Measurements from ENCODE around the gene SMYD5.
"Not testable (repeated sequence)": the region's sequence is repeated elsewhere in the genome, so short reads cannot be mapped to it uniquely, and the experiment has no call there.

SMYD5 gene

DNA sequence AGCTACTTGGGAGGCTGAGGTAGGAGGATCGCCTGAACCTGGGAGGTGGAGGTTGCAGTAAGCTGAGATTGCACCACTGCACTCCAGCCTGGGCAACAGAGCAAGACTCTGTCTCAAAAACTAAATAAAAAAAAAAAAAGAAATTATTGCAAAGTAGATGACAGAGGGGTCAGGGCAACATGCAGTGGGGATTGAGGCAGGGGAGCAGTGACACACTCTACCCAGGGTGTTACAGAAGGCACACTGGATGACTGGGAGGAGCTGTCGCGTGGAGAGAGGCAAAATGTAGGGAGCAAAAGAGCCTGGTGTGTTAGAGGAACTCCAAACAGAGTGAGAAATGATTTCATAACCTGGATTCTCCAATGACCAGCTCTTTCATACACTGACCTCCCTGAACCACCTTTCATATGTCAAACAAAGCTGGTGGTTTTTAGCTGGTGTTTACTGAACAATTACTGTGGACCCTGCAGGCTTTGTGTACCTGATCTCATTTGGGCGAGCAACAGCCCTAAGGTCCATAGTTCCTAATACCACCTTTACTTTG, 48.1 kb downstream of the SMYD5 start:
- H3K36me3 ChIP-seq (ENCODE audit: control insufficient read depth, insufficient read depth, low read length), result peaks cover 32% of the 10 kb centered on the region
- TF ChIP-seq, protein P1, sequence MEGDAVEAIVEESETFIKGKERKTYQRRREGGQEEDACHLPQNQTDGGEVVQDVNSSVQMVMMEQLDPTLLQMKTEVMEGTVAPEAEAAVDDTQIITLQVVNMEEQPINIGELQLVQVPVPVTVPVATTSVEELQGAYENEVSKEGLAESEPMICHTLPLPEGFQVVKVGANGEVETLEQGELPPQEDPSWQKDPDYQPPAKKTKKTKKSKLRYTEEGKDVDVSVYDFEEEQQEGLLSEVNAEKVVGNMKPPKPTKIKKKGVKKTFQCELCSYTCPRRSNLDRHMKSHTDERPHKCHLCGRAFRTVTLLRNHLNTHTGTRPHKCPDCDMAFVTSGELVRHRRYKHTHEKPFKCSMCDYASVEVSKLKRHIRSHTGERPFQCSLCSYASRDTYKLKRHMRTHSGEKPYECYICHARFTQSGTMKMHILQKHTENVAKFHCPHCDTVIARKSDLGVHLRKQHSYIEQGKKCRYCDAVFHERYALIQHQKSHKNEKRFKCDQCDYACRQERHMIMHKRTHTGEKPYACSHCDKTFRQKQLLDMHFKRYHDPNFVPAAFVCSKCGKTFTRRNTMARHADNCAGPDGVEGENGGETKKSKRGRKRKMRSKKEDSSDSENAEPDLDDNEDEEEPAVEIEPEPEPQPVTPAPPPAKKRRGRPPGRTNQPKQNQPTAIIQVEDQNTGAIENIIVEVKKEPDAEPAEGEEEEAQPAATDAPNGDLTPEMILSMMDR (IDR thresholded peaks at IDR 0.05; ENCODE audit: insufficient read depth, low read length, poor library complexity, severe bottlenecking), result no peak
- no peaks in the 10 kb centered on the region for H3K27me3 ChIP-seq (replicated peaks; ENCODE audit: control insufficient read depth, insufficient read depth, low read length)
- no peak overlapping the region for H3K4me3 ChIP-seq (replicated peaks; ENCODE audit: low read depth, low read length)
- no peak for DNase-seq (ENCODE audit: extremely low read depth, insufficient read length)

DNA sequence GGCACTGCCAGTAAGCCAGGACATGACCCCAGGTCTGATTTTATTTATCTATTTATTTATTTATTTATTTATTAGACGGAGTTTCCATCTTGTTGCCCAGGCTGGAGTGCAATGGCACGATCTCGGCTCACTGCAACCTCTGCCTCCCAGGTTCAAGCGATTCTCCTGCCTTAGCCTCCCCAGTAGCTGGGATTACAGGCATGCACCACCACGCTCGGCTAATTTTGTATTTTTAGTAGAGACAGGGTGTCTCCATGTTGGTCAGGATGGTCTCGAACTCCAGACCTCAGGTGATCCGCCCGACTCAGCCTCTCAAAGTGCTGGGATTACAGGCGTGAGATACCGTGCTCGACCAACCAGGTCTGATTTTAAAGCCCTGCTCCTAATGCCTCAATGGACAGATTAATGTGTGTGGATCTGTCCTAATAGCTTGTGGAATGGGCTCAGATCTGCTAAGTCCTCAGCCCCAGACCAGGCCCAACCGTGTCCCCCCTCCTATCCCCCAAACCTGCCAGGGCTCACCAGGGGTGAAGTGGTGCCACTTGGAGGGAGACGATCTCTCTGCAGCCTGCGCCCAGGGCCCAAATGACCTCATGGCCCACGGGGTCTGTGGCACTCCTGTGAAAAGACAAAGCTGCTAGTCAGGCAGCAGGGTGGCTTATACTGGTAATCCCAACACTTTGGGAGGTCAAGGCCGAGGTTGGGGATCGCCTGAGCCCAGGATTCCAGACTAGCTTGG, 48.8 kb downstream of the SMYD5 start:
- peaks cover 32% of the 10 kb centered on the region for H3K36me3 ChIP-seq (ENCODE audit: control insufficient read depth, insufficient read depth, low read length)
- not testable (repeated sequence) for DNase-seq (ENCODE audit: extremely low read depth, insufficient read length); H3K4me3 ChIP-seq (replicated peaks; ENCODE audit: low read depth, low read length); H3K27me3 ChIP-seq (replicated peaks; ENCODE audit: control insufficient read depth, insufficient read depth, low read length)

DNA sequence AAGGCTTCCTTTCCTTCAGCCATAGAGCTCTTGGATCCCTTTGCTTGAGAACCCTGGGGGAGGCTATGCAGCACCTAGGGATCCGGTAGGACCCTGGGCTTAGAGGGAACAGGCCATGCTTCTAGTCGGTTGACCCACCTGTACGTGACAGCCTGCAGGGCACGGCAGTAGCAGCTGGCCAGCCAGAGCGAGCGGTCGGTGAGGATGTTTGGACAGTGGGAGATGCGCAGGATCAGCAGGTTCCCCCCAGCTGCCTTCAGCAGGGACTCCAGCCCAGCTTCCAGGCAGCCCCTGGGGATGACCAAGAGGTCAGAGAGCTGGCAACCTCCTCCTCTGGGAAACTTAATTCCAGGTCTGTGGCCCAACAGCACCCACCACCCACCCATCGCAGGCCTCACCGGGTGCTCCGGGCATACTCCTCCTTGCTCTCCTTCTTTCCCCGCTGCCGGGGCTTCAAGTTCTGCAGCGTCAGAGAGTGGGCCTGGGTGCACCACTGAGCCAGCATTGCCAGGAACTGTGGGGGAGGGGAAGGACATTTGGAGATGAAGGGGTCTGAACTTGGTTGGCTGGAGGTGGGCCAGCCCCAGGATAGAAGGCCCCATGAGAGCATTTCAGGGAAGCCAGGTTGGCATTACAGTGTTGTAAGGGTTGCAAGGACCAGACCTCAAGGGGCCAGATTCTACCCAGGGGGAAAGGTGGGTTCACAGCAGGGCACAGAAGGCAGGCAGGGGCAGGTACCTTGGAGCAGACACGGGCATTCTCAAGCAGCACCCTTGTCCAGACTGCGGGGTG, 49.7 kb downstream of the SMYD5 start:
- Histone ChIP-seq H3K27me3 (replicated peaks; ENCODE audit: control insufficient read depth, insufficient read depth, low read length) (no peaks in the 10 kb centered on the region), H3K4me3 (replicated peaks; ENCODE audit: low read depth, low read length) (no peak overlapping the region), H3K36me3 (ENCODE audit: control insufficient read depth, insufficient read depth, low read length) (peaks cover 30% of the 10 kb centered on the region)
- no peak for DNase-seq (ENCODE audit: extremely low read depth, insufficient read length)
- TF ChIP-seq, protein P1 (IDR thresholded peaks at IDR 0.05; ENCODE audit: insufficient read depth, low read length, poor library complexity, severe bottlenecking), result no peak

DNA sequence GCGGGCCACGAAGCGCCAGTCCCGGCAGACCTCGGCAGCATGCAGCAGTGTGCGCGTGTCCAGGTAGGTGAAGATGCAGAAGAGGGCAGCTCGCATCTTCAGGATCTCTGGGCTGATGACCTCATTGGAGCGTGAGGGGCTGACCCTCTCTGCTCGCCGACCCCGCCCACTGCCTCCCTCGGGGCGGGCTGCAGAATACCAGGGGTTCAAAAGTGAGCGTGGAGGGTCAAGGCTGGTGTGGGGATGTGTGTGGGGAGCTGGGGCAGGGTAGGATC, 50.2 kb downstream of the SMYD5 start:
- TF ChIP-seq, protein P1 (IDR thresholded peaks at IDR 0.05; ENCODE audit: insufficient read depth, low read length, poor library complexity, severe bottlenecking), result no peak
- DNase-seq (ENCODE audit: extremely low read depth, insufficient read length), result no peak
- H3K4me3 ChIP-seq (replicated peaks; ENCODE audit: low read depth, low read length), result no peak overlapping the region
- no peaks in the 10 kb centered on the region for H3K27me3 ChIP-seq (replicated peaks; ENCODE audit: control insufficient read depth, insufficient read depth, low read length)
- H3K36me3 ChIP-seq (ENCODE audit: control insufficient read depth, insufficient read depth, low read length), result peaks cover 26% of the 10 kb centered on the region

DNA sequence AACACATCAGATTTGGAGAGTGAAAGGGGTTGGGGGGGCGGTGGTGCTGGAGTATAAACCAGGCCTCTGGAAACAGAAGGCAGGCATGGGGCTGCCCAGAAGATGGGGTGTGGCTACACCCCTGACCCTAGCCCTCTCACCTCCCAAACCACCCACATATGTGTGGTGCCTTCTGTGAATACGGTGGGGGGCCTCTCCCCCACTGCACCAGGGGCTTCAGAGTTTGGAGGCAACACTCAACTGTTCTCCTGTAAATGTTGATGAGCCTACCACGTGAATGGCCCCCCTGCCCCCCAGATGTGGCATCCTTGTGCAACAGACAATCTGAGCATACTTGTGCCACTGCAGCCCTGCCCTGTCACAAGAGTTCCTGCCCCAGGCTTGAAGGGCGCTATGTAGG, 50.7 kb downstream of the SMYD5 start:
- TF ChIP-seq, protein P1 (IDR thresholded peaks at IDR 0.05; ENCODE audit: insufficient read depth, low read length, poor library complexity, severe bottlenecking), result no peak
- H3K4me3 ChIP-seq (replicated peaks; ENCODE audit: low read depth, low read length), result no peak overlapping the region
- peaks cover 22% of the 10 kb centered on the region for H3K36me3 ChIP-seq (ENCODE audit: control insufficient read depth, insufficient read depth, low read length)

DNA sequence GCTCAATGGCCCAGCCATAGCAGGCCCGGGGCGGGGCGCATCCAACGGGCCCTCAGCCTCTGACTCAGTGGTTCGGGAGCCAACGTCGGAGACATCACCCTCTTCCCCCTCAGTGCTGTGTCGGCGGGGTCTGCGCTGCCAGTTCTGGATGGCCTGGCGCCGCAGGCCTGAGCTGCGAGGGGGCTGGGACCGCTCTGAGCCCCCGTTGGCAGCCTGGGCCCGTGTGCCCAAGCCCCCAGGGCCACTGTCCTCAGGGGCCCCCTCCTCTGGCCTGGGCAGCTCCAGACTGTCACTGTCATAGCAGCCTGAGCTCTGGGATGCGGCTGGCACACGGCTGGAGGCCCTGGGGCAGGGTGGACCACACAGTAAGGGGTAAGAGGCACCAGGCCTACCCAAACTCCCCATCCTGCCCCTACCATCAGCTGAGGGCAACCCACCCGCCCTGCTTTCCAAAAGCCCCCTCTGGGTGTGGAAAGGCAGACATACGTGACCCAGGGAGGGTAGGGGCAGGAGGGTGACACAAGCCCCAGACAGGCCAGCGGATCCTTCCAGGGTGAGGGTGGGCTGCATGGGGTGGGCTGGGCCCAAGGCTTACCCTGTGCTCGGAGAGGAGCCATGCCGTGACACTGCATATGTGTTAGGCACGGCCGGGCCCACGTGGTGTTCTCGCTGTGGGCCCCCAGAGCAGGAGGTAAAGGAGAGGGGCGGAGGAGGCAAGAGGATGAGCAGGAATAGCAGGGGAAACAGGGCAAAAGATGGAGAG, 51.4 kb downstream of the SMYD5 start:
- no peak for DNase-seq (ENCODE audit: extremely low read depth, insufficient read length)
- peaks cover 19% of the 10 kb centered on the region for H3K36me3 ChIP-seq (ENCODE audit: control insufficient read depth, insufficient read depth, low read length)
- H3K4me3 ChIP-seq (replicated peaks; ENCODE audit: low read depth, low read length), result no peak overlapping the region
- TF ChIP-seq, protein P1 (IDR thresholded peaks at IDR 0.05; ENCODE audit: insufficient read depth, low read length, poor library complexity, severe bottlenecking), result no peak
- no peaks in the 10 kb centered on the region for H3K27me3 ChIP-seq (replicated peaks; ENCODE audit: control insufficient read depth, insufficient read depth, low read length)

More for the DNA sequence above, 50.7 kb downstream of the SMYD5 start:
- H3K27me3 ChIP-seq (replicated peaks; ENCODE audit: control insufficient read depth, insufficient read depth, low read length), result no peaks in the 10 kb centered on the region
- DNase-seq (ENCODE audit: extremely low read depth, insufficient read length), result no peak
